ENCODE measurements around the gene DTNB. TPM values are rescaled to one million over a fixed set of nuclear protein-coding genes. Genes with fewer than 3 reads are reported as not detected.

Gene DTNB
- total RNA-seq, 1 donor from 2014 or later: 12.0 TPM

DNA sequence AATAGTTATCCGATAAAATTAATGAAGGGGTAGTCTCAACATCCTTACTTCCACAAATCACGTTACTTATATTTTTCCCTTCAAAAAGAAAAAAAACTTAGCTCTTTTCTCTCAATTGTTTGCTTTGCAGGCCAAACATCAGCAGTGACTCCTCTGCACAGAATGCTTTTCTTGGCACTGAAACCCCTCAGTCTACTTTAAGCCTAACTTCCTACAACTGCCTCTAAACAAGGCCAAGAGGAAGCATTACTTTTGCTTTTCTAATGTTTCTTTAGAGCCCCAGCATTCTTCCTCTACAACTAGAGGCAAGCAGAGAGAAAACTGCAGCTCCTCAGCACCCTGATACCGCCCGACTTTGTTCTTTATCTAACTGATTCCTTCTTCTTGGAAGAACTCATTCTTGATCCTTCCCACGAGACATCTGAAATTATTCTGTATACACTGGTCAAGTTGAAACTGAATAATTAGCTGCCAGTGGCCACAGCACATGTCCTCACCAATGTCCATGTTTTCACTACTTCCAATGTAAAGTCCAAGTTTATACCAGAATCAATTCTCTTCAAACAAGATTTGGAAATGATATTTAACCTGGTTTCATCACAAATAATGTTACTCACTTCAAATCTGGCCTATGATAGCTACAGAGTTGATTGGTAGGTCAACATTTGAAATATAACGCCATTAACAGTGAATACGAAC, 55.3 kb downstream of the DTNB start:
- DNase-seq (ENCODE audit: low spot score): no peak

DNA sequence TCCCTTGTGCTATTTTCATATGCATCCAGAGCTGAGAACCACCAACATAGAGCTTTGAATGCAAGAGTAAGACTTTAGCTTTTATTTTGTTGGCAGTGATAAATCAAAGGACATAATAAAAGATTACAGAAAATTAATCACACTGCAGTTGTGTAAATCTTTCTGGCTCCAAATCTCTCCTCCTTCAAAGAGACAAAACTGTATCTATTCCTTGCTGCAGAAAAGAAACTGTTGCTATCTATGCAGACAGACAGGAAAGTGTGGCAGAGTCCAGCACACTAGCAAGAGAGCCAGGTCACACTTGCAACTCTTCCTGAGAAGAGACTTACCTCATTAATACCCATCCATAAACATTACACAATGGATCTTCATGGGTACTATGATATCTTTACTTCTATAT, 57.5 kb downstream of the DTNB start:
- peaks cover 7% of the 10 kb centered on the region for H3K4me1 Mint-ChIP-seq (ENCODE audit: unreplicated experiment)
- TF ChIP-seq, protein P1, sequence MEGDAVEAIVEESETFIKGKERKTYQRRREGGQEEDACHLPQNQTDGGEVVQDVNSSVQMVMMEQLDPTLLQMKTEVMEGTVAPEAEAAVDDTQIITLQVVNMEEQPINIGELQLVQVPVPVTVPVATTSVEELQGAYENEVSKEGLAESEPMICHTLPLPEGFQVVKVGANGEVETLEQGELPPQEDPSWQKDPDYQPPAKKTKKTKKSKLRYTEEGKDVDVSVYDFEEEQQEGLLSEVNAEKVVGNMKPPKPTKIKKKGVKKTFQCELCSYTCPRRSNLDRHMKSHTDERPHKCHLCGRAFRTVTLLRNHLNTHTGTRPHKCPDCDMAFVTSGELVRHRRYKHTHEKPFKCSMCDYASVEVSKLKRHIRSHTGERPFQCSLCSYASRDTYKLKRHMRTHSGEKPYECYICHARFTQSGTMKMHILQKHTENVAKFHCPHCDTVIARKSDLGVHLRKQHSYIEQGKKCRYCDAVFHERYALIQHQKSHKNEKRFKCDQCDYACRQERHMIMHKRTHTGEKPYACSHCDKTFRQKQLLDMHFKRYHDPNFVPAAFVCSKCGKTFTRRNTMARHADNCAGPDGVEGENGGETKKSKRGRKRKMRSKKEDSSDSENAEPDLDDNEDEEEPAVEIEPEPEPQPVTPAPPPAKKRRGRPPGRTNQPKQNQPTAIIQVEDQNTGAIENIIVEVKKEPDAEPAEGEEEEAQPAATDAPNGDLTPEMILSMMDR (IDR thresholded peaks at IDR 0.05; ENCODE audit: unreplicated experiment): no peak
- no peak overlapping the region for H3K27ac Mint-ChIP-seq (ENCODE audit: unreplicated experiment)
- H3K27me3 Mint-ChIP-seq (ENCODE audit: unreplicated experiment): no peaks in the 10 kb centered on the region
- H3K4me3 Mint-ChIP-seq (ENCODE audit: unreplicated experiment): no peak overlapping the region
- no peaks in the 10 kb centered on the region for H3K36me3 Mint-ChIP-seq (ENCODE audit: low read depth, unreplicated experiment)
- DNase-seq (ENCODE audit: low spot score): no peak
- H3K9me3 Mint-ChIP-seq (ENCODE audit: unreplicated experiment): no peaks in the 10 kb centered on the region

More for the DNA sequence above, 55.3 kb downstream of the DTNB start:
- Mint-ChIP-seq H3K36me3 (ENCODE audit: low read depth, unreplicated experiment) (no peaks in the 10 kb centered on the region), H3K4me3 (ENCODE audit: unreplicated experiment) (no peak overlapping the region), H3K27me3 (ENCODE audit: unreplicated experiment) (no peaks in the 10 kb centered on the region), H3K27ac (ENCODE audit: unreplicated experiment) (no peak overlapping the region), H3K9me3 (ENCODE audit: unreplicated experiment) (no peaks in the 10 kb centered on the region), H3K4me1 (ENCODE audit: unreplicated experiment) (peaks cover 7% of the 10 kb centered on the region)
- TF ChIP-seq, protein P1 (IDR thresholded peaks at IDR 0.05; ENCODE audit: unreplicated experiment): no peak

DNA sequence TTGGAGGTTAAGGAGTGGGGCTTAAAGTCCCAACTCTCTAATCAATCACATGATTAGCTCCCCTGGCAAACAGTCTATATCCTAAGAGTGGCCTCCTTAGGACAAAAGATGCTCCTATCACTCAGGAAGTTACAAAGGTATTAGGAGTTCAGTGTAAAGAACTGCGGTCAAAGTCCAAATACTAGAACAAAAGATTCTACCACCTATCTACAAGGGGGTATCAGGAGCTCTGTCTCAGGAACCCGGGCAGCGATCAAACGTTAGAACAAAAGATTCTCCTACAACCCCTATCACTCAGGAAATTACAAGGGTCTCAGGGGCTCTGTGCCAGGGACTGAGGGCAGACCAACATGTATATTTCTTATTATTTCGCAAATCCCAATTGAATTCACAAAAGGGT, 58.0 kb downstream of the DTNB start:
- H3K27ac Mint-ChIP-seq (ENCODE audit: unreplicated experiment): no peak overlapping the region
- H3K9me3 Mint-ChIP-seq (ENCODE audit: unreplicated experiment): no peaks in the 10 kb centered on the region
- no peaks in the 10 kb centered on the region for H3K27me3 Mint-ChIP-seq (ENCODE audit: unreplicated experiment)
- H3K36me3 Mint-ChIP-seq (ENCODE audit: low read depth, unreplicated experiment): no peaks in the 10 kb centered on the region
- no peak overlapping the region for H3K4me3 Mint-ChIP-seq (ENCODE audit: unreplicated experiment)
- peaks cover 7% of the 10 kb centered on the region for H3K4me1 Mint-ChIP-seq (ENCODE audit: unreplicated experiment)
- TF ChIP-seq, protein P1 (IDR thresholded peaks at IDR 0.05; ENCODE audit: unreplicated experiment): no peak
- DNase-seq (ENCODE audit: low spot score): no peak

DNA sequence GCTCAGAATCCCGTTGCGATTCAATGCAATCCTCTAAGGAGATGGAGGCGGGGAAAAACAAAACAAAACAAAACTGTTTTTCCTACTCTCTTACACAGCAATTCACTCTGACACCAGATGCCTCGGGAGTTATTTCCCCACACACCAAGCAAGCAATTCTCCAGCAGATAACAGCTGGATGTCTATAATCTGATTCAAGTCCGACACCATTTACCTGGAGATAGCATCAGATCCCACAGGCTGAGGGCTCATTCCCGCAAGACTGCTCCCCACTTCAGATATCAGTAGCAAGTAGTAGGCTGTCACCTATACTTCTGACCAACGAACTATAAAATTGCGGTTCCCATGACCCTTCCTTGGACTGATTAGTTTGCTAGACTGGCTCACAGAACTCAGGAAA, 58.7 kb downstream of the DTNB start:
- Mint-ChIP-seq H3K9me3 (ENCODE audit: unreplicated experiment) (no peaks in the 10 kb centered on the region), H3K27ac (ENCODE audit: unreplicated experiment) (no peak overlapping the region), H3K36me3 (ENCODE audit: low read depth, unreplicated experiment) (no peaks in the 10 kb centered on the region), H3K4me3 (ENCODE audit: unreplicated experiment) (no peak overlapping the region), H3K4me1 (ENCODE audit: unreplicated experiment) (peaks cover 7% of the 10 kb centered on the region), H3K27me3 (ENCODE audit: unreplicated experiment) (no peaks in the 10 kb centered on the region)
- TF ChIP-seq, protein P1 (IDR thresholded peaks at IDR 0.05; ENCODE audit: unreplicated experiment): no peak
- no peak for DNase-seq (ENCODE audit: low spot score)

DNA sequence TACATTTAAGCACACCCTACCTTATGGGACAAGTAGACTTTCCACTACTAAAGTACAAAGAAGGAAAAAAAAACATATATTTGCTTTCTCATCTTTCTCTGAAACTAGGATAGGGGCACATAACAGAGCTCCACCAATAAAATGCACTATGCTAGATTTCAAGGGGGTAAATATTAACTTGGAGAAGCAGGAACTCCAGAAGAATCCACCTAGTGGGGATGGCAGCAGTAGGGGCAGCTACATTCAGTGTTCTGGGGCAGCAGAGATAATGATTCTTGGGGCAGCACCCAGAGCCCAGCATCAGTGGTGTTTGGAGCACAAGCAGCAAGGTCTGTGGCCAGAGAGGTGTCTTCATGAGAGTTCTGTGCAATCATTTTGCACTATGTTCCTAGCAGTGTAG, 64.7 kb downstream of the DTNB start:
- no peaks in the 10 kb centered on the region for H3K9me3 Mint-ChIP-seq (ENCODE audit: unreplicated experiment)
- no peak for DNase-seq (ENCODE audit: low spot score)
- no peaks in the 10 kb centered on the region for H3K36me3 Mint-ChIP-seq (ENCODE audit: low read depth, unreplicated experiment)
- H3K27me3 Mint-ChIP-seq (ENCODE audit: unreplicated experiment): no peaks in the 10 kb centered on the region
- no peaks in the 10 kb centered on the region for H3K4me1 Mint-ChIP-seq (ENCODE audit: unreplicated experiment)
- no peak overlapping the region for H3K4me3 Mint-ChIP-seq (ENCODE audit: unreplicated experiment)
- TF ChIP-seq, protein P1 (IDR thresholded peaks at IDR 0.05; ENCODE audit: unreplicated experiment): no peak
- H3K27ac Mint-ChIP-seq (ENCODE audit: unreplicated experiment): no peak overlapping the region

All from endothelial cell (in vitro differentiated cells).